DMS 273 treated with DMSO at 0.1 percent for 48 hours (cell line): ENCODE measurements around the gene YIPF4.
"Not testable (repeated sequence)": the region's sequence is repeated elsewhere in the genome, so short reads cannot be mapped to it uniquely, and the experiment has no call there.

ENCODE experiments used
- DNase-seq: peaks from one replicate; lab custom pipeline; 2025; lab: John Stamatoyannopoulos, UW

YIPF4 gene

GRCh38 chr2:32289165-32289999 lies 11.7 kb downstream of the YIPF4 start:
- no peak for DNase-seq

- no peak for DNase-seq
Observed at GRCh38 chr2:32290000-32290339, 12.3 kb downstream of the YIPF4 start.

- DNase-seq: no peak
Observed at GRCh38 chr2:32291746-32292145, 14.0 kb downstream of the YIPF4 start.

- not testable (repeated sequence) for DNase-seq
Observed at GRCh38 chr2:32293493-32293892, 15.8 kb downstream of the YIPF4 start.

- not testable (repeated sequence) for DNase-seq
Observed at GRCh38 chr2:32293966-32294562, 16.4 kb downstream of the YIPF4 start.

GRCh38 chr2:32310577-32310976 lies 32.9 kb downstream of the YIPF4 start:
- no peak for DNase-seq

- no peak for DNase-seq
Observed at GRCh38 chr2:32314886-32315285, 37.2 kb downstream of the YIPF4 start.

- not testable (repeated sequence) for DNase-seq
Observed at GRCh38 chr2:32328679-32329078, 51.0 kb downstream of the YIPF4 start.

GRCh38 chr2:32329180-32329980 lies 51.7 kb downstream of the YIPF4 start:
- DNase-seq: not testable (repeated sequence)

- no peak for DNase-seq
Observed at GRCh38 chr2:32330136-32330535, 52.4 kb downstream of the YIPF4 start.

GRCh38 chr2:32342801-32343200 lies 65.1 kb downstream of the YIPF4 start:
- no peak for DNase-seq

- not testable (repeated sequence) for DNase-seq
Observed at GRCh38 chr2:32350797-32351196, 73.1 kb downstream of the YIPF4 start.

- DNase-seq: peak; percentile 30
Observed at GRCh38 chr2:32355976-32356680, 78.4 kb downstream of the YIPF4 start.

- peak; percentile 89 for DNase-seq
Observed at GRCh38 chr2:32356681-32357317, 79.1 kb downstream of the YIPF4 start, which contains the start of gene BIRC6. Gene BIRC6 (plus strand): TSS chr2:32357023. CDS start chr2:32357162, 139 bp downstream.

GRCh38 chr2:32357318-32358110 lies 79.8 kb downstream of the YIPF4 start:
- DNase-seq: no peak

- no peak for DNase-seq
Observed at GRCh38 chr2:32358111-32358482, 80.4 kb downstream of the YIPF4 start.

GRCh38 chr2:32360416-32360815 lies 82.7 kb downstream of the YIPF4 start:
- DNase-seq: no peak

- not testable (repeated sequence) for DNase-seq
Observed at GRCh38 chr2:32362997-32363396, 85.3 kb downstream of the YIPF4 start.

GRCh38 chr2:32363597-32363996 lies 85.9 kb downstream of the YIPF4 start:
- DNase-seq: no peak

- DNase-seq: not testable (repeated sequence)
Observed at GRCh38 chr2:32364290-32364689, 86.6 kb downstream of the YIPF4 start.

GRCh38 chr2:32365679-32366078 lies 88.0 kb downstream of the YIPF4 start:
- DNase-seq: not testable (repeated sequence)
